K562 (cell line): ENCODE measurements around the gene HK1. TPM values are rescaled to one million over a fixed set of nuclear protein-coding genes. Genes with fewer than 3 reads are reported as not detected.

Source experiments
- AFF1 ChIP-seq, 2 experiments: fragments of 450-650 bp; IDR thresholded peaks; 2 replicates each; pipeline ENCODE4 v1.6.1; 2018; ENCODE audit warnings: mild to moderate bottlenecking in 2 of 2, low read depth in 1 of 2; ENCODE audit not compliant: partially characterized antibody in 2 of 2
- C11orf30 ChIP-seq: fragments of 450-650 bp; IDR thresholded peaks from 2 replicates; pipeline ENCODE4 v1.6.1; 2016; ENCODE audit warnings: low read depth, mild to moderate bottlenecking
- CTBP1 ChIP-seq: fragments of 450-650 bp; IDR thresholded peaks from 2 replicates; pipeline ENCODE4 v1.6.1; 2016; ENCODE audit warnings: borderline replicate concordance
- DEAF1 ChIP-seq: fragments of 450-650 bp; formaldehyde crosslinking; IDR thresholded peaks from 2 replicates; pipeline ENCODE4 v1.4.0; 2020; ENCODE audit warnings: mild to moderate bottlenecking, moderate library complexity
- GMEB1 ChIP-seq: fragments of 250-450 bp; sonication (Bioruptor Pico); IDR thresholded peaks from 2 replicates; pipeline ENCODE4 v1.4.0; 2020; ENCODE audit warnings: mild to moderate bottlenecking
- HNRNPL ChIP-seq: fragments of 200-400 bp; formaldehyde crosslinking; IDR thresholded peaks from 2 replicates; pipeline ENCODE4 v1.6.1; 2017; ENCODE audit warnings: low read depth, mild to moderate bottlenecking, low read length
- MCM5 ChIP-seq: fragments of 450-650 bp; IDR thresholded peaks from 2 replicates; pipeline ENCODE4 v1.6.1; 2016; ENCODE audit warnings: low read depth
- NFATC3 ChIP-seq: fragments of 450-650 bp; IDR thresholded peaks from 2 replicates; pipeline ENCODE4 v1.6.1; 2017; ENCODE audit warnings: mild to moderate bottlenecking
- NFXL1 ChIP-seq: fragments of 450-650 bp; formaldehyde crosslinking; IDR thresholded peaks from 2 replicates; pipeline ENCODE4 v1.4.0; 2021; ENCODE audit warnings: mild to moderate bottlenecking
- POLR2A ChIP-seq: fragments of 450-650 bp; conservative IDR thresholded peaks from 2 replicates; pipeline ENCODE4 v1.6.1; 2016
- RBM25 ChIP-seq: fragments of 200-400 bp; formaldehyde crosslinking; IDR thresholded peaks from 2 replicates; pipeline ENCODE4 v1.6.1; 2018; ENCODE audit warnings: low read length, low read depth, moderate library complexity; ENCODE audit not compliant: severe bottlenecking
- RFX5 ChIP-seq: IDR thresholded peaks from 2 replicates; pipeline ENCODE4 v1.6.1; 2011; ENCODE audit warnings: low read depth, mild to moderate bottlenecking, improper control_type of control experiment, low read length
- SMAD1 ChIP-seq: fragments of 150-350 bp; IDR thresholded peaks from 2 replicates; pipeline ENCODE4 v1.6.1; 2014; ENCODE audit warnings: low read length, low read depth; ENCODE audit not compliant: partially characterized antibody
- SMC3 ChIP-seq: conservative IDR thresholded peaks from 2 replicates; pipeline ENCODE4 v1.6.1; 2011; ENCODE audit warnings: low read depth, low read length, improper control_type of control experiment; ENCODE audit not compliant: insufficient read depth
- ZNF121 ChIP-seq: sonication (generic); formaldehyde crosslinking; conservative IDR thresholded peaks from 2 replicates; pipeline ENCODE4 v1.8.0; 2022; ENCODE audit warnings: missing genetic modification reagents
- ZNF124 ChIP-seq: sonication (generic); formaldehyde crosslinking; IDR thresholded peaks from 2 replicates; pipeline ENCODE4 v1.8.1; 2022; ENCODE audit warnings: missing genetic modification reagents
- polyA plus RNA-seq, 8 experiments: library from polyadenylated mRNA; depleted of rRNA in 4 of 8; stranded (reverse) in 5 of 8; unstranded in 3 of 8; fragments of >200 nt; fragmentation: Nextera tagmentation in 2 of 8; fragmentation: Illumina TruSeq in 1 of 8; extraction: Ambion mirVana in 2 of 8; extraction: Trizol in 1 of 8; gene quantifications; 2 replicates each; pipeline versions ENCODE4 v1.2.1 to v1.2.3, GENCODE V29; 2011 to 2014; ENCODE audit warnings: inconsistent platforms in 1 of 8, missing spikeins in 1 of 8
- total RNA-seq, 7 experiments: library from RNA; depleted of rRNA in 6 of 7; stranded (reverse); fragments of >200 nt in 6 of 7; fragmentation: Illumina TruSeq in 2 of 7; extraction: Trizol in 2 of 7; gene quantifications; 2 replicates each; pipeline versions ENCODE4 v1.2.1 to v1.2.3, GENCODE V29; 2011 to 2021; ENCODE audit warnings: low replicate concordance in 1 of 7

The HK1 gene
- total and polyA plus RNA-seq, 9 of the 15 experiments (the other 6 are each of a cell fraction or from before 2014, with no cell fraction given): 29.2 to 444 (median 193) TPM

- TF ChIP-seq GMEB1 (CRISPR knock-in tag): peak; percentile 85
- TF ChIP-seq C11orf30: no peak
- TF ChIP-seq NFXL1 (CRISPR knock-in tag): no peak
- no peak for TF ChIP-seq MCM5
- TF ChIP-seq RFX5: no peak
- TF ChIP-seq CTBP1: peak; percentile 92
- TF ChIP-seq NFATC3: no peak
- no peak for TF ChIP-seq ZNF121 (CRISPR knock-in tag)
- no peak for TF ChIP-seq ZNF124 (CRISPR knock-in tag)
- peak; percentile 95; the same call in 1 of the 2 replicates for TF ChIP-seq HNRNPL
- TF ChIP-seq POLR2A: no peak
- TF ChIP-seq DEAF1 (CRISPR knock-in tag): no peak
- no peak for TF ChIP-seq SMAD1
- no peak for TF ChIP-seq AFF1 (IDR thresholded peaks at IDR 0.05; ENCODE audit: low read depth in 1 of 2, partially characterized antibody in 2 of 2)
- no peak for TF ChIP-seq SMC3
- TF ChIP-seq RBM25: peak; percentile 88
These were observed 40.0 kb downstream of the HK1 start (continued) for GRCh38 chr10:69318106-69318866.
